ENCODE results near the gene ITGAD.

ITGAD gene

DNA sequence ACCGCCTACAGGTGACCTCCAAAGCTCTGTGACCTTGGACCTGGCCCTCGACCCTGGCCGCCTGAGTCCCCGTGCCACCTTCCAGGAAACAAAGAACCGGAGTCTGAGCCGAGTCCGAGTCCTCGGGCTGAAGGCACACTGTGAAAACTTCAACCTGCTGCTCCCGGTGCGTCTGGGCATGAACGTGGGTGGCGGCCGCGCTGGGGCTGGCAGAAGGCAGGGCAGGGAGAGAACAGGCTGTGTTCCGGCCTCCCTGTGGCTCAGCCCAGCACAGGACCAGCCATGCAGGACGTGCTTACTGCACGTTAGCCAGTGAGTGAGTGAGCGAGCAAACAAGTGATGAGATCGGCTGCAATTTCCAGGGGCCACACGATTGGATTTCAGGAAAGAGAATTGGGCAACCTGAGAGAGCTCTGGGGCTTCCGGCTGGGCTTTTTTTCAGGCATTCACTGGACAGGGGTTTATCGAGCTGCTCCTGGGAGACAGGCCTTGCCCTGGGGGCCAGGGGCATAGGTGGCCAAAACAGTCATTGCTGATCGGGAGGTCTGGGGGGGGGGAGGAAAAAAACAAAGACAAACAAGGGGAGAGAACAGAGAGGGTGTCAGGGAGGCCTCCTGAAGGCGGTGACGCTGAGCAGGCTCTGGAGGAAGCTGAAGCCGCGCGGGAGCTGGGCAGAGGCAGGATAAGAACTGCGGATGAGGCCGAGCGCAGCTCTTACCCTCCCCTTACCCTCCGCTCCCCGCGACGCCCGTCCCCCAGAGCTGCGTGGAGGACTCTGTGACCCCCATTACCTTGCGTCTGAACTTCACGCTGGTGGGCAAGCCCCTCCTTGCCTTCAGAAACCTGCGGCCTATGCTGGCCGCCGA, 21.3 kb upstream of the ITGAD start:
- H3K36me3 ChIP-seq (ENCODE audit: insufficient read depth, low read length) = no peaks in the 10 kb centered on the region
- H3K4me1 ChIP-seq (ENCODE audit: insufficient read depth, low read length) = no peaks in the 10 kb centered on the region
- peaks cover 2% of the 10 kb centered on the region; the same call in 1 of the 2 replicates for H3K9me3 ChIP-seq (ENCODE audit: insufficient read depth, low read depth, low read length)
- H3K27me3 ChIP-seq (ENCODE audit: insufficient read depth, low read length) = no peaks in the 10 kb centered on the region
- H3K4me3 ChIP-seq (ENCODE audit: low read length) = no peak overlapping the region
- WGBS = 92% methylated on average over 42 of the region's 42 CpGs
- no peak overlapping the region for H3K9ac ChIP-seq (ENCODE audit: low read depth, low read length)
- no peak overlapping the region for H3K27ac ChIP-seq (ENCODE audit: low read depth, low read length)

DNA sequence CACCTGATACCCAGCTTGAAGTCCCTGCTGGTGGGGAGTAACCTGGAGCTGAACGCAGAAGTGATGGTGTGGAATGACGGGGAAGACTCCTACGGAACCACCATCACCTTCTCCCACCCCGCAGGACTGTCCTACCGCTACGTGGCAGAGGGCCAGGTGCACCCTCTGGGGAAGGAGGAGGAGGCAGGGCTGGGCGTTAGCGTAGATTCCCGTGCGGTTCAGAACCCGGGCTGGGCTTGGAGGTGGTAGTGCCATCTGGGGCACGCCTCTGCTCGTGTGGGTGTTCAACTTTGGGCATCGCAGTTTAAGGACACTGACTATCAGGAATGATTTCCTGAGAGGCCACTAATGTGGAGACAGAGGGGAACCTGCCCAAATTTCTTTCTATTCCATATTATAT, 19.9 kb upstream of the ITGAD start:
- WGBS = 92% methylated on average over 11 of the region's 14 CpGs
- Histone ChIP-seq H3K9ac (ENCODE audit: low read depth, low read length) (no peak overlapping the region), H3K27me3 (ENCODE audit: insufficient read depth, low read length) (no peaks in the 10 kb centered on the region), H3K27ac (ENCODE audit: low read depth, low read length) (no peak overlapping the region), H3K36me3 (ENCODE audit: insufficient read depth, low read length) (no peaks in the 10 kb centered on the region), H3K9me3 (ENCODE audit: insufficient read depth, low read depth, low read length) (peaks cover 2% of the 10 kb centered on the region; the same call in 1 of the 2 replicates), H3K4me3 (ENCODE audit: low read length) (no peak overlapping the region), H3K4me1 (ENCODE audit: insufficient read depth, low read length) (no peaks in the 10 kb centered on the region)

DNA sequence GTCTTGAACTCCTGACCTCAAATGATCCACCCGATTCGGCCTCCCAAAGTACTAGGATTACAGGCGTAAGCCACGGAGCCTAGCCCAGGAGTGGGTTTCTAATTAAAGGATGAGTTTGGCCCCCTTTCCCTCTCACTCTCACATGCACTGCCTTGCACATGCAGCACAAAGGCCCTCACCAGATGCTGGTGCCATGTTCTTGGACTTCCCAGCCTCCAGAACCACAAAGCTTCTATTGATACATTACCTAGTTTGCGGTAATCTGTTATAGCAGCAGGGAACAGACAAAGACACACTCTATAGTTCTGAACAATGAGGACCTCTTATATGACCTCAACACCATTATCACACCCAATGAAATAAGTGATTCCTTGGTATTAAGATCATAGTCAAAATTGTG, 17.9 kb upstream of the ITGAD start:
- H3K4me3 ChIP-seq (ENCODE audit: low read length) = no peak overlapping the region
- no peaks in the 10 kb centered on the region for H3K4me1 ChIP-seq (ENCODE audit: insufficient read depth, low read length)
- WGBS = 79% methylated on average over 5 of the region's 5 CpGs
- H3K9me3 ChIP-seq (ENCODE audit: insufficient read depth, low read depth, low read length) = no peaks in the 10 kb centered on the region
- H3K9ac ChIP-seq (ENCODE audit: low read depth, low read length) = no peak overlapping the region
- H3K27me3 ChIP-seq (ENCODE audit: insufficient read depth, low read length) = no peaks in the 10 kb centered on the region
- H3K27ac ChIP-seq (ENCODE audit: low read depth, low read length) = no peak overlapping the region
- no peaks in the 10 kb centered on the region for H3K36me3 ChIP-seq (ENCODE audit: insufficient read depth, low read length)

DNA sequence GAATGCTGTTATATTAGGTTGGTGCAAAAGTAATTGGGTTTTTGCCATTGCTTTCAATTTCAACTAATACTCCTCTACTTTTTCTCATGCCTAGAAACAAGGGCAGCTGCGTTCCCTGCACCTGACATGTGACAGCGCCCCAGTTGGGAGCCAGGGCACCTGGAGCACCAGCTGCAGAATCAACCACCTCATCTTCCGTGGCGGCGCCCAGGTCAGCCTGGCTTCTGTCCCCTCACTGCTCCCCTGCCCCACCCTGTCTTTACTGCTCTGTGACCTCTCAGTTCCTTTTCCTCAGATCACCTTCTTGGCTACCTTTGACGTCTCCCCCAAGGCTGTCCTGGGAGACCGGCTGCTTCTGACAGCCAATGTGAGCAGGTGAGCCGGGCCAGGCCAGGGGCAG, 16.4 kb upstream of the ITGAD start:
- no peaks in the 10 kb centered on the region for H3K27me3 ChIP-seq (ENCODE audit: insufficient read depth, low read length)
- H3K9me3 ChIP-seq (ENCODE audit: insufficient read depth, low read depth, low read length) = no peaks in the 10 kb centered on the region
- 92% methylated on average over 8 of the region's 8 CpGs for WGBS
- no peaks in the 10 kb centered on the region for H3K4me1 ChIP-seq (ENCODE audit: insufficient read depth, low read length)
- H3K4me3 ChIP-seq (ENCODE audit: low read length) = no peak overlapping the region
- H3K27ac ChIP-seq (ENCODE audit: low read depth, low read length) = no peak overlapping the region
- no peak overlapping the region for H3K9ac ChIP-seq (ENCODE audit: low read depth, low read length)
- H3K36me3 ChIP-seq (ENCODE audit: insufficient read depth, low read length) = no peaks in the 10 kb centered on the region

DNA sequence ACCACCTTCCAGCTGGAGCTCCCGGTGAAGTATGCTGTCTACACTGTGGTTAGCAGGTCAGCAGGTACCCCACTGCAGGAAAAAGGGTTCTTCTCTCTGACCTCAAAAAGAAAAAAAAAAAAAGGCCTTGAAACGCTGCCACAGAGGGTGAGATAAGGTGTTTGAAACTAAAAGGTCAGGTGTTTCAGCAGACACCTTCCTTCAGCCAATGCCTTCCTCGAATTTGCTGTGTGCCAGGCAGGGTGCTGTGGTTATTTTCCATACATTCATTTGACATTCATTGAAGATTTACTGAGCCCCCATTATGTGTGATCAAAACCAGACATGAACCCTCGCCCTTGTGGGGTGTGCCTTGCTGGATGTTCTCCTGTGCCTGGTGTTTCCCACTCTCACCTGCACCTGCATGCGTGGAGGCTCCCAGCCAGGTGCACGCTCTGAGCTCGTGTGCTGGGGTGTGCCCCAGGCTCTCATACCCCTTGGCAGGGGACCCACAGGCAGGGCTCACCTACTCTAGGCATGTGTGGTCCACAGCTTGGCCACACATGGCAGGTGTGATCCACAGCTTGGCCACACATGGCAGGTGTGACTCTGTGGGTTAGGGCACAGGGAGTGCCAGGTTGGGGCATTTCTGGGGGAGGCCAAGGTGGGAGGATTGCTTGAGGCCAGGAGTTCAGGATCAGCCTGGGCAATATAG, 15.8 kb upstream of the ITGAD start:
- Histone ChIP-seq H3K27ac (ENCODE audit: low read depth, low read length) (no peak overlapping the region), H3K27me3 (ENCODE audit: insufficient read depth, low read length) (no peaks in the 10 kb centered on the region)
- WGBS = 95% methylated on average over 7 of the region's 7 CpGs

DNA sequence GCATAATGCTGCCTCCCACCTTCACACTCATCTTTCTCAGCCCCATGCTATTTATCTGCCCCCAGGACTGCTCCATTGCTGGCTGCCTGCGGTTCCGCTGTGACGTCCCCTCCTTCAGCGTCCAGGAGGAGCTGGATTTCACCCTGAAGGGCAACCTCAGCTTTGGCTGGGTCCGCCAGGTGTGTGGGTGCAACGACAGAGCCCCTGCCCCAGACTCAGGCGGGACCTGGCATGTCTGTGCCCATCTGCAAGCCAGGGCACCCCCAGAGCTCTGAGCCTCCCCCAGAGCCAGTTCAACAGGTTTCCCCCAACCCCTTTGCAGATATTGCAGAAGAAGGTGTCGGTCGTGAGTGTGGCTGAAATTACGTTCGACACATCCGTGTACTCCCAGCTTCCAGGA, 12.9 kb upstream of the ITGAD start:
- H3K27me3 ChIP-seq (ENCODE audit: insufficient read depth, low read length) = no peaks in the 10 kb centered on the region
- 91% methylated on average over 12 of the region's 12 CpGs for WGBS
- no peak overlapping the region for H3K4me3 ChIP-seq (ENCODE audit: low read length)
- no peaks in the 10 kb centered on the region for H3K4me1 ChIP-seq (ENCODE audit: insufficient read depth, low read length)
- H3K9me3 ChIP-seq (ENCODE audit: insufficient read depth, low read depth, low read length) = no peaks in the 10 kb centered on the region
- H3K27ac ChIP-seq (ENCODE audit: low read depth, low read length) = no peak overlapping the region
- no peaks in the 10 kb centered on the region for H3K36me3 ChIP-seq (ENCODE audit: insufficient read depth, low read length)
- H3K9ac ChIP-seq (ENCODE audit: low read depth, low read length) = no peak overlapping the region

More for the DNA sequence above, 15.8 kb upstream of the ITGAD start:
- Histone ChIP-seq H3K9me3 (ENCODE audit: insufficient read depth, low read depth, low read length) (no peaks in the 10 kb centered on the region), H3K4me1 (ENCODE audit: insufficient read depth, low read length) (no peaks in the 10 kb centered on the region), H3K9ac (ENCODE audit: low read depth, low read length) (no peak overlapping the region), H3K36me3 (ENCODE audit: insufficient read depth, low read length) (no peaks in the 10 kb centered on the region), H3K4me3 (ENCODE audit: low read length) (no peak overlapping the region)

DNA sequence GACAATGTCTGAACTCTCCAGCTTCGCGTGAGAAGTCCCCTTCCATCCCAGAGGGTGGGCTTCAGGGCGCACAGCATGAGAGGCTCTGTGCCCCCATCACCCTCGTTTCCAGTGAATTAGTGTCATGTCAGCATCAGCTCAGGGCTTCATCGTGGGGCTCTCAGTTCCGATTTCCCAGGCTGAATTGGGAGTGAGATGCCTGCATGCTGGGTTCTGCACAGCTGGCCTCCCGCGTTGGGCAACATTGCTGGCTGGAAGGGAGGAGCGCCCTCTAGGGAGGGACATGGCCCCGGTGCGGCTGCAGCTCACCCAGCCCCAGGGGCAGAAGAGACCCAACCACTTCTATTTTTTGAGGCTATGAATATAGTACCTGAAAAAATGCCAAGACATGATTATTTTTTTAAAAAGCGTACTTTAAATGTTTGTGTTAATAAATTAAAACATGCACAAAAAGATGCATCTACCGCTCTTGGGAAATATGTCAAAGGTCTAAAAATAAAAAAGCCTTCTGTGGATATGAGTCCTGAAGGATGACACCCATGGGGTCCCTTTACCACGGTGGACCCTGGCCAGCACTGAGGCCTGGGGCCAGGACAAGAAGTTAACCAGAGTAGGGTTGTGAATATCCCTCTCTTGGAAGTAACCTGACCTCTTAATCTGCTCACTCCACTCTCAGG, 10.5 kb upstream of the ITGAD start:
- no peak overlapping the region for H3K9ac ChIP-seq (ENCODE audit: low read depth, low read length)
- no peaks in the 10 kb centered on the region for H3K4me1 ChIP-seq (ENCODE audit: insufficient read depth, low read length)
- no peaks in the 10 kb centered on the region for H3K27me3 ChIP-seq (ENCODE audit: insufficient read depth, low read length)
- H3K9me3 ChIP-seq (ENCODE audit: insufficient read depth, low read depth, low read length) = no peaks in the 10 kb centered on the region
- no peaks in the 10 kb centered on the region for H3K36me3 ChIP-seq (ENCODE audit: insufficient read depth, low read length)
- no peak overlapping the region for H3K27ac ChIP-seq (ENCODE audit: low read depth, low read length)
- 36% methylated on average over 13 of the region's 14 CpGs for WGBS
- H3K4me3 ChIP-seq (ENCODE audit: low read length) = no peak overlapping the region

DNA sequence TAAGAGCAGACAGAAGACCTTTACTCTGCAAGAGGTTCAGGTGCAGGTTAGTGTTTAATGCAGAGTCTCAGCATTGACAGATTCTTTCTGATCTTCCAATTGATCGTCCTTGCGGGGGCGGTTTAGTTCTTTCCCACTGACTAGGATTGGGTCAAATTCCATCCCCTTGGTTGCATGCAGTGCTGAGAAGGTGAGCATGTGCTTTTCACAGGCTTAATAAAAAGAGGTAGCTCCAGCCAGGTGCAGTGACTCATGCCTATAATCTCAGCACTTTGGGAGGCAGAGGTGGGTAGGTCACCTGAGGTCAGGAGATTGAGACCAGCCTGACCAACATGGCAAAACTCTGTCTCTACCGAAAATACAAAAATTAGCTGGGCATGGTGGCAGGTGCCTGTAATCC, 7.5 kb upstream of the ITGAD start:
- Histone ChIP-seq H3K36me3 (ENCODE audit: insufficient read depth, low read length) (no peaks in the 10 kb centered on the region), H3K9ac (ENCODE audit: low read depth, low read length) (no peak overlapping the region), H3K9me3 (ENCODE audit: insufficient read depth, low read depth, low read length) (no peaks in the 10 kb centered on the region), H3K4me3 (ENCODE audit: low read length) (no peak overlapping the region), H3K27ac (ENCODE audit: low read depth, low read length) (no peak overlapping the region), H3K27me3 (ENCODE audit: insufficient read depth, low read length) (no peaks in the 10 kb centered on the region), H3K4me1 (ENCODE audit: insufficient read depth, low read length) (no peaks in the 10 kb centered on the region)
- 89% methylated on average over 4 of the region's 4 CpGs for WGBS

DNA sequence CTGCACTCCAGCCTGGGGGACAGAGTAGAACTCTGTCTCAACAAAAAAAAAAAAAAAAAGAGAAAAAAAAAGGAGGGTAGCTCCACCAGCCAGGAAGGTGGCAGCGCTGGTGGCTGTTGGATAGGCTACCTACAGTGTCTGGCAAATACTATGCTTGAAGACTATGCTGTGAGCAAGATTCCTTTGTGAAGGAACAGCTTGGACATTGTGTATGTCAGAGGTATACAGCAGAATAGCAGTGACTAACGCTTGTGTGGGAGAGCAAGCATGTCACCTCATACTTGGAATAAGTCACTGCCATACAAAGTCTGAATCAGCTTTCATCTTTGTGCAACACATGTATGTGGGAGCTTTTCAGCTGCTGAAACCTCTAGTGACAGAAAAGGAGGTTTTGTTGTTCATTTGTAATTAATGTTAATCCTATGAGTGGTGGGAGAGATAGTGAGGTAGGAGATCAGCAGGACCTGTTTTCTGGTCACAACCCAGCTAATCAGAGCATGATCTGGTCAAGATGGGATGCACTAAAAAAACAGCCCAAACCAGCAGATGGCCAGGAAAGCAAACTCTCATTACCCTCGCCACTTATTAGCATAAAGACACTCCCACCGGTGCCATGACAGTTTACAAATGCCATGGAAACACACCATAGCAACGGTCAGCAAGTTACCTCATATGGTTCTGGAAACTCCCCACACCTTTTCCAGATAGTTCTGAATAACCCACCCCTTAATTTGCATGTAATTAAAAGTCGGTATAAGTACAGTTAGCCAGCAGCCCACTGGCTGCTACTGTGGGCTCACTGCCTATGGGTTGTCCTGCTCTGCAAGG, 6.8 kb upstream of the ITGAD start:
- no peaks in the 10 kb centered on the region for H3K27me3 ChIP-seq (ENCODE audit: insufficient read depth, low read length)
- no peaks in the 10 kb centered on the region for H3K9me3 ChIP-seq (ENCODE audit: insufficient read depth, low read depth, low read length)
- no peaks in the 10 kb centered on the region for H3K36me3 ChIP-seq (ENCODE audit: insufficient read depth, low read length)
- 68% methylated on average over 6 of the region's 6 CpGs for WGBS
- H3K9ac ChIP-seq (ENCODE audit: low read depth, low read length) = no peak overlapping the region
- no peak overlapping the region for H3K4me3 ChIP-seq (ENCODE audit: low read length)
- H3K4me1 ChIP-seq (ENCODE audit: insufficient read depth, low read length) = no peaks in the 10 kb centered on the region
- no peak overlapping the region for H3K27ac ChIP-seq (ENCODE audit: low read depth, low read length)

DNA sequence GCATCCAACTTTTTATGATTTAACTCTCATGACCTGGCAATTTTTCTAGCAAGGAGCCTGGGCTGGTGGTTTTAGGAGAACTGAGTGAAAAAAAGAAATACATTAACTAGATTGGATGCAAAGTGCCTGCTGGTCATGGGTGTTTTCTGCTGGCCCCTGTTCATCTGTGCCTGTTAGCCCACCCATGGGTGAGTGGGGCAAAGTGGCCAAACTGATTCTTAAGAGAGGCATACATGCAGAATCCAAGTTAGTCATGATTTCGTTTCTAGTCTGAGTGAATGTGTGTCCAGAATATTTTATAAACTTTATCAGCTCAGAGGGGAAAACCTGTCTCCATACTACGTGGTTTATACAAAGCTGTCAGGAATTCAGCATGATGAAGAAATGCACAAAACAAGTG, 4.6 kb upstream of the ITGAD start:
- no peak overlapping the region for H3K27ac ChIP-seq (ENCODE audit: low read depth, low read length)
- H3K9ac ChIP-seq (ENCODE audit: low read depth, low read length) = no peak overlapping the region
- H3K27me3 ChIP-seq (ENCODE audit: insufficient read depth, low read length) = no peaks in the 10 kb centered on the region
- H3K36me3 ChIP-seq (ENCODE audit: insufficient read depth, low read length) = no peaks in the 10 kb centered on the region
- WGBS = 81% methylated on average over 2 of the region's 2 CpGs
- no peak overlapping the region for H3K4me3 ChIP-seq (ENCODE audit: low read length)
- H3K4me1 ChIP-seq (ENCODE audit: insufficient read depth, low read length) = no peaks in the 10 kb centered on the region
- H3K9me3 ChIP-seq (ENCODE audit: insufficient read depth, low read depth, low read length) = no peaks in the 10 kb centered on the region
